ENCODE results near the gene EFEMP2. TPM values are rescaled to one million over a fixed set of nuclear protein-coding genes. Genes with fewer than 3 reads are reported as not detected.

EFEMP2 gene
- total RNA-seq, 1 donor from 2014 or later, result 9.2 TPM

DNA sequence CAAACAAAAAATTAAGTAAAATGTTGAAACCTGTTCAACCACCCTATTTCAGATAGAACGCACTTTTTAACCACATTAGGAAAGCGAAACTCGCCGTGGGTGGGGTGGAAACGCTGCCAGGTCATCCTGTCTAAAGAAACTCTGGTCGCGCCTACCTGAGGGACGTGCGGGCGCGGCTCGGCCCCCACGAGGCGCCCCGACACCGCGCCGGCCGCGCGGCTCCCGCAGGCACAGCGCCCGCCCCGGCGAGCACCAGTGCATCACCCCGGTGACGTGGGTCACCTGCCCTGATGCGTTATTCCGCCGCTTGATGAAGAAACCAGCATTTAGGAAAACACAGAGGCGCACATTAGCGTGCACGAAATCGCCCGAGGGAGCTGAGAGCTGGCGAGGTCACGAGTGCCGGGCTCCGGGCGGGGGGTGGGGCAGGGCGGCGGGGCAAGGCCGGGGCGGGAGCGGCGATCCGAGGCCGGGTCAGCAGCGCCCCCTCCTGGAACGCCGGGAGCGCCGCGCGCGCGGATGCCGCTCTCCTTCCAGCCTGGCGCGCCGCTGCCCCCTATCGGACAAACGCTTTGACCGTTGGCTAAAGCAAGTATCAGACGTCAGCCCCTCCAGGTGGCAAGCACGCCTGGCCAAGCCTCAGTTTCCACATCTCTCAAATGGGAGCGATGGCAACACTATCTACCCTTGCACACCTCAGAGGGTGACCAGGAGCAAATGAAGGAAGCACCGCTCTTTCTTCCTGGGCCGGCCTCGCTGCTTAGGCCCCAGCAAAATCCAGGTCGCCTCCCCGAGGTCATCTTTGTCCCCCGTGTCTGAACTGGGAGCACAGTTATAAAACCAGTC, 54.5 kb downstream of the EFEMP2 start:
- no peaks in the 10 kb centered on the region for H3K9me3 ChIP-seq (ENCODE audit: low read depth)
- no peaks in the 10 kb centered on the region for H3K9me3 Mint-ChIP-seq
- H3K4me3 ChIP-seq, result peak overlapping the region; percentile 62
- TF ChIP-seq EZH2 (IDR thresholded peaks at IDR 0.05) (peak; percentile 45), CTCF (IDR thresholded peaks at IDR 0.05) (peak; percentile 97), EZH2phosphoT487 (IDR thresholded peaks at IDR 0.05) (no peak)
- H2AFZ ChIP-seq (replicated peaks), result peak overlapping the region; percentile 55
- H3K4me1 ChIP-seq, result no peaks in the 10 kb centered on the region
- H3K27ac Mint-ChIP-seq, result no peak overlapping the region
- no peak overlapping the region for H3K27ac ChIP-seq
- DNase-seq (ENCODE audit: low spot score), result peak; percentile 95
- peaks cover 16% of the 10 kb centered on the region for H3K27me3 ChIP-seq
- H3K79me2 ChIP-seq (ENCODE audit: low read depth), result no peaks in the 10 kb centered on the region
- no peaks in the 10 kb centered on the region for H3K36me3 ChIP-seq
- H3K4me3 Mint-ChIP-seq, result peak overlapping the region; percentile 84
- H3K4me2 ChIP-seq, result peak overlapping the region; percentile 77
- H4K20me1 ChIP-seq (ENCODE audit: low read depth), result no peaks in the 10 kb centered on the region
- H3K9ac ChIP-seq, result no peak overlapping the region
- no peaks in the 10 kb centered on the region for H3F3A ChIP-seq (ENCODE audit: low read depth)
- peaks cover 2% of the 10 kb centered on the region for H3K27me3 Mint-ChIP-seq (ENCODE audit: insufficient read depth, low read depth)
- peaks cover 12% of the 10 kb centered on the region for H3K4me1 Mint-ChIP-seq
- H3K36me3 Mint-ChIP-seq, result peaks cover 4% of the 10 kb centered on the region

- Mint-ChIP-seq H3K27ac (no peak overlapping the region), H3K4me3 (peak overlapping the region; percentile 84), H3K4me1 (peaks cover 12% of the 10 kb centered on the region), H3K9me3 (no peaks in the 10 kb centered on the region), H3K27me3 (ENCODE audit: insufficient read depth, low read depth) (peaks cover 2% of the 10 kb centered on the region), H3K36me3 (peaks cover 4% of the 10 kb centered on the region)
- H3F3A ChIP-seq (ENCODE audit: low read depth), result no peaks in the 10 kb centered on the region
- peaks cover 16% of the 10 kb centered on the region for H3K27me3 ChIP-seq
- H3K9ac ChIP-seq, result no peak overlapping the region
- H3K4me3 ChIP-seq, result peak overlapping the region; percentile 62
- peak overlapping the region; percentile 55 for H2AFZ ChIP-seq (replicated peaks)
- no peaks in the 10 kb centered on the region for H3K79me2 ChIP-seq (ENCODE audit: low read depth)
- no peak overlapping the region for H3K27ac ChIP-seq
- H3K9me3 ChIP-seq (ENCODE audit: low read depth), result no peaks in the 10 kb centered on the region
- H3K4me2 ChIP-seq, result peak overlapping the region; percentile 77
- H3K4me1 ChIP-seq, result no peaks in the 10 kb centered on the region
- TF ChIP-seq CTCF (IDR thresholded peaks at IDR 0.05), result no peak
- no peak for TF ChIP-seq EZH2 (IDR thresholded peaks at IDR 0.05)
- peak; percentile 24 for TF ChIP-seq EZH2phosphoT487 (IDR thresholded peaks at IDR 0.05)
- no peaks in the 10 kb centered on the region for H3K36me3 ChIP-seq
- H4K20me1 ChIP-seq (ENCODE audit: low read depth), result no peaks in the 10 kb centered on the region
- DNase-seq (ENCODE audit: low spot score), result no peak
Measured at GRCh38 chr11:65817312-65817834, 55.2 kb downstream of the EFEMP2 start.

DNA sequence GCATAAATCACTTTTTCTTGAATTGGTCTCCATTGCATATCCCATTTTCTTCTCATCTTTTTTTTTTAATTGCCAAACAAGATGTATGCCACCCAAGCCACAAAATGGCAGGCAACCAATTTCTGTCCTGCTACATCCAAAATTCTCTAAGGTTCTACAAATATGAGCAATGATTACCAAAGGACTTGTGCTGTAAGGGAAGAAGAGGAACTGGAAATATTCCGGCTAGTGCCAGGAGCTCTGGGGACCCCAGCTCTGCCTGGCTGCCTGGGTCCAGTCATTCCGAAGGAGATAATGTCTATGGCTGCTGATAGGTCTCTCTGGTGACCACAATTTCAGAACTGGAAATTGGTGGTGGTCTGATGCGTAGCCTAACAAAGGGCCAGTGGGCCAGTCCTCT, 55.9 kb downstream of the EFEMP2 start:
- peak overlapping the region; percentile 84 for H3K4me3 Mint-ChIP-seq
- H3K36me3 Mint-ChIP-seq, result peaks cover 4% of the 10 kb centered on the region
- no peaks in the 10 kb centered on the region for H3F3A ChIP-seq (ENCODE audit: low read depth)
- no peak overlapping the region for H3K27ac Mint-ChIP-seq
- H3K9ac ChIP-seq, result no peak overlapping the region
- H3K4me3 ChIP-seq, result no peak overlapping the region
- H3K27me3 ChIP-seq, result peaks cover 16% of the 10 kb centered on the region
- H3K4me1 Mint-ChIP-seq, result peaks cover 12% of the 10 kb centered on the region
- peaks cover 2% of the 10 kb centered on the region for H3K27me3 Mint-ChIP-seq (ENCODE audit: insufficient read depth, low read depth)
- H2AFZ ChIP-seq (replicated peaks), result no peak overlapping the region
- no peaks in the 10 kb centered on the region for H3K9me3 ChIP-seq (ENCODE audit: low read depth)
- H3K36me3 ChIP-seq, result no peaks in the 10 kb centered on the region
- no peak overlapping the region for H3K4me2 ChIP-seq
- no peak for DNase-seq (ENCODE audit: low spot score)
- no peaks in the 10 kb centered on the region for H3K79me2 ChIP-seq (ENCODE audit: low read depth)
- H3K27ac ChIP-seq, result no peak overlapping the region
- no peaks in the 10 kb centered on the region for H3K9me3 Mint-ChIP-seq
- TF ChIP-seq EZH2phosphoT487 (IDR thresholded peaks at IDR 0.05), result no peak
- no peak for TF ChIP-seq EZH2 (IDR thresholded peaks at IDR 0.05)
- TF ChIP-seq CTCF (IDR thresholded peaks at IDR 0.05), result no peak
- no peaks in the 10 kb centered on the region for H4K20me1 ChIP-seq (ENCODE audit: low read depth)
- H3K4me1 ChIP-seq, result no peaks in the 10 kb centered on the region

Other genes starting within 250 kb of the EFEMP2 start
- gene SIPA1, start 234.7 kb downstream of the EFEMP2 start, total RNA-seq (ENCODE audit: low replicate concordance), result 4.7 and 16.4 TPM in 2 replicates
- 11.0 and 14.7 TPM in 2 replicates for gene RELA, start 209.9 kb downstream of the EFEMP2 start, total RNA-seq (ENCODE audit: low replicate concordance)
- gene KAT5, start 160.5 kb downstream of the EFEMP2 start, total RNA-seq (ENCODE audit: low replicate concordance), result 21.0 and 41.7 TPM in 2 replicates
- gene RNASEH2C, start 152.0 kb downstream of the EFEMP2 start, total RNA-seq (ENCODE audit: low replicate concordance), result 23.4 and 53.3 TPM in 2 replicates
- 3.6 and 13.8 TPM in 2 replicates for gene AP5B1, start 91.8 kb downstream of the EFEMP2 start, total RNA-seq (ENCODE audit: low replicate concordance)
- gene OVOL1, start 85.7 kb downstream of the EFEMP2 start, total RNA-seq (ENCODE audit: low replicate concordance), result 0.12 TPM in 1 of 2 replicates, not detected in the other
- 1.4 and 3.0 TPM in 2 replicates for gene SNX32, start 38.8 kb downstream of the EFEMP2 start, total RNA-seq (ENCODE audit: low replicate concordance)
- 704 and 971 TPM in 2 replicates for gene CFL1, start 14.6 kb downstream of the EFEMP2 start, total RNA-seq (ENCODE audit: low replicate concordance)
- 36.8 and 42.4 TPM in 2 replicates for gene MUS81, start 12.4 kb downstream of the EFEMP2 start, total RNA-seq (ENCODE audit: low replicate concordance)
- gene CTSW, start 7.0 kb upstream of the EFEMP2 start, total RNA-seq (ENCODE audit: low replicate concordance), result not detected in 2 replicates
- 92.1 and 113 TPM in 2 replicates for gene FIBP, start 15.7 kb upstream of the EFEMP2 start, total RNA-seq (ENCODE audit: low replicate concordance)
- gene CCDC85B, start 17.9 kb upstream of the EFEMP2 start, total RNA-seq (ENCODE audit: low replicate concordance), result 3.9 and 23.1 TPM in 2 replicates
- not detected in 2 replicates for gene FOSL1, start 27.6 kb upstream of the EFEMP2 start, total RNA-seq (ENCODE audit: low replicate concordance)
- gene C11orf68, start 46.3 kb upstream of the EFEMP2 start, total RNA-seq (ENCODE audit: low replicate concordance), result 6.9 and 22.4 TPM in 2 replicates
- 51.0 and 74.8 TPM in 2 replicates for gene DRAP1, start 46.6 kb upstream of the EFEMP2 start, total RNA-seq (ENCODE audit: low replicate concordance)
- 3.0 and 7.3 TPM in 2 replicates for gene TSGA10IP, start 72.7 kb upstream of the EFEMP2 start, total RNA-seq (ENCODE audit: low replicate concordance)
- 8.6 and 39.5 TPM in 2 replicates for gene SART1, start 88.9 kb upstream of the EFEMP2 start, total RNA-seq (ENCODE audit: low replicate concordance)
- 22.2 and 26.3 TPM in 2 replicates for gene EIF1AD, start 129.4 kb upstream of the EFEMP2 start, total RNA-seq (ENCODE audit: low replicate concordance)
- gene BANF1, start 129.7 kb upstream of the EFEMP2 start, total RNA-seq (ENCODE audit: low replicate concordance), result 39.8 and 80.9 TPM in 2 replicates
- gene CST6, start 139.2 kb upstream of the EFEMP2 start, total RNA-seq (ENCODE audit: low replicate concordance), result 0.50 TPM in 1 of 2 replicates, not detected in the other
- not detected in 2 replicates for gene CATSPER1, start 153.7 kb upstream of the EFEMP2 start, total RNA-seq (ENCODE audit: low replicate concordance)
- 8.5 and 35.9 TPM in 2 replicates for gene GAL3ST3, start 176.4 kb upstream of the EFEMP2 start, total RNA-seq (ENCODE audit: low replicate concordance)
- gene SF3B2, start 179.6 kb upstream of the EFEMP2 start, total RNA-seq (ENCODE audit: low replicate concordance), result 177 and 198 TPM in 2 replicates
- 13.4 and 15.2 TPM in 2 replicates for gene PACS1, start 197.5 kb upstream of the EFEMP2 start, total RNA-seq (ENCODE audit: low replicate concordance)

Data from neural progenitor cell (in vitro differentiated cells).